Thyroid gland (tissue), 4 donors: ENCODE measurements around the gene TBPL2.

Experiments
- CTCF ChIP-seq, 6 experiments: fragments of 200-600 bp in 3 of 6; fragments of 450-650 bp in 3 of 6; sonication (generic) in 3 of 6; IDR thresholded peaks; one replicate each; pipeline ENCODE4 v1.5.1; 2016 to 2019; ENCODE audit warnings: antibody characterized with exemption in 6 of 6, mild to moderate bottlenecking in 2 of 6, inconsistent platforms in 1 of 6, moderate library complexity in 1 of 6
- POLR2A ChIP-seq, 2 donors: fragments of 450-650 bp; IDR thresholded peaks; one replicate each; pipeline ENCODE4 v1.6.1; 2017; ENCODE audit warnings: antibody characterized with exemption in 2 of 2, mild to moderate bottlenecking in 2 of 2, moderate library complexity in 1 of 2

- TF ChIP-seq CTCF (IDR thresholded peaks at IDR 0.05) (no peak), POLR2A (IDR thresholded peaks at IDR 0.05) (no peak)
Measured at GRCh38 chr14:55457496-55457895, 17.1 kb upstream of the TBPL2 start.
